Measurements from ENCODE around the gene HSPB6.

GRCh38 chr19:35755131-35755549 is 1.7 kb downstream of the HSPB6 start:
- no peak for TF ChIP-seq CTCF (IDR thresholded peaks at IDR 0.05)
- TF ChIP-seq POLR2A (IDR thresholded peaks at IDR 0.05) = no peak
